Osteocyte (in vitro differentiated cells): Measurements from ENCODE around the gene ZNF827. TPM values are rescaled to one million over a fixed set of nuclear protein-coding genes. Genes with fewer than 3 reads are reported as not detected.

ENCODE experiments used
- DNase-seq: peaks from one replicate; pipeline ENCODE4 v3.0.0; 2021; ENCODE audit warnings: mixed read lengths; ENCODE audit not compliant: unreplicated experiment; ENCODE audit errors: extremely low spot score
- H3K27ac Mint-ChIP-seq: one replicate; pipeline ENCODE4 v1.8.0; 2021; ENCODE audit warnings: mild to moderate bottlenecking, mixed read lengths; ENCODE audit not compliant: unreplicated experiment
- H3K27me3 Mint-ChIP-seq: one replicate; pipeline ENCODE4 v1.8.0; 2021; ENCODE audit warnings: mixed read lengths; ENCODE audit not compliant: unreplicated experiment
- H3K36me3 Mint-ChIP-seq: one replicate; pipeline ENCODE4 v1.8.0; 2021; ENCODE audit warnings: mixed read lengths; ENCODE audit not compliant: unreplicated experiment
- H3K4me1 Mint-ChIP-seq: one replicate; pipeline ENCODE4 v1.8.0; 2021; ENCODE audit warnings: mixed read lengths; ENCODE audit not compliant: unreplicated experiment
- H3K4me3 Mint-ChIP-seq: one replicate; pipeline ENCODE4 v1.8.0; 2021; ENCODE audit warnings: mild to moderate bottlenecking, moderate library complexity, mixed read lengths; ENCODE audit not compliant: unreplicated experiment
- H3K9me3 Mint-ChIP-seq: one replicate; pipeline ENCODE4 v1.8.0; 2021; ENCODE audit warnings: mixed read lengths; ENCODE audit not compliant: unreplicated experiment
- CTCF ChIP-seq: fragments of 200-600 bp; sonication (generic); IDR thresholded peaks from 2 replicates; pipeline ENCODE4 v1.5.0; 2021; ENCODE audit warnings: antibody characterized with exemption, mild to moderate bottlenecking, moderate library complexity
- total RNA-seq: library from RNA; stranded (reverse); gene quantifications from 2 replicates; pipeline ENCODE4 v1.2.1, GENCODE V29; 2021

The ZNF827 gene
- total RNA-seq, 1 donor from 2014 or later: 22.5 TPM

- Mint-ChIP-seq H3K27me3 (no peaks in the 10 kb centered on the region), H3K4me3 (no peak overlapping the region), H3K4me1 (peaks cover 24% of the 10 kb centered on the region), H3K9me3 (no peaks in the 10 kb centered on the region), H3K36me3 (peaks cover 19% of the 10 kb centered on the region), H3K27ac (no peak overlapping the region)
- TF ChIP-seq CTCF: no peak
- DNase-seq: no peak
These were observed 69.8 kb downstream of the ZNF827 start for GRCh38 chr4:145868637-145869409.

- no peak for DNase-seq
- no peak for TF ChIP-seq CTCF
- Mint-ChIP-seq H3K27me3 (no peaks in the 10 kb centered on the region), H3K4me1 (peaks cover 28% of the 10 kb centered on the region), H3K36me3 (peaks cover 19% of the 10 kb centered on the region), H3K4me3 (no peak overlapping the region), H3K9me3 (no peaks in the 10 kb centered on the region), H3K27ac (no peak overlapping the region)
These were observed 71.2 kb downstream of the ZNF827 start for GRCh38 chr4:145867406-145867805.

- TF ChIP-seq CTCF: no peak
These were observed 71.6 kb downstream of the ZNF827 start for GRCh38 chr4:145866991-145867390.

GRCh38 chr4:145865274-145865941 lies 73.2 kb downstream of the ZNF827 start:
- no peaks in the 10 kb centered on the region for H3K27me3 Mint-ChIP-seq
- no peak overlapping the region for H3K4me3 Mint-ChIP-seq
- H3K27ac Mint-ChIP-seq: no peak overlapping the region

More at GRCh38 chr4:145866991-145867390, 71.6 kb downstream of the ZNF827 start:
- H3K27ac Mint-ChIP-seq: no peak overlapping the region
- no peak overlapping the region for H3K4me3 Mint-ChIP-seq
- H3K4me1 Mint-ChIP-seq: peaks cover 31% of the 10 kb centered on the region
- H3K9me3 Mint-ChIP-seq: no peaks in the 10 kb centered on the region
- no peak for DNase-seq
- H3K27me3 Mint-ChIP-seq: no peaks in the 10 kb centered on the region
- peaks cover 16% of the 10 kb centered on the region for H3K36me3 Mint-ChIP-seq

More at GRCh38 chr4:145865274-145865941, 73.2 kb downstream of the ZNF827 start:
- Mint-ChIP-seq H3K4me1 (peaks cover 35% of the 10 kb centered on the region), H3K9me3 (no peaks in the 10 kb centered on the region), H3K36me3 (peaks cover 15% of the 10 kb centered on the region)
- TF ChIP-seq CTCF: no peak
- no peak for DNase-seq
